ENCODE measurements around the gene TUFT1. TPM values are rescaled to one million over a fixed set of nuclear protein-coding genes. Genes with fewer than 3 reads are reported as not detected.
A peak's percentile ranks its signal among the peaks of the same experiment; 100 is the strongest.

TUFT1 gene
- total RNA-seq, 1 donor from 2014 or later, result 9.0 TPM

GRCh38 chr1:151510020-151510405 is 30.1 kb upstream of the TUFT1 start:
- H3K27me3 Mint-ChIP-seq (ENCODE audit: unreplicated experiment), result peaks cover 18% of the 10 kb centered on the region
- H3K4me3 Mint-ChIP-seq (ENCODE audit: unreplicated experiment), result peak overlapping the region; percentile 75
- peaks cover 22% of the 10 kb centered on the region for H3K4me1 Mint-ChIP-seq (ENCODE audit: unreplicated experiment)
- DNase-seq (ENCODE audit: extremely low spot score, unreplicated experiment), result no peak
- TF ChIP-seq CTCF (IDR thresholded peaks at IDR 0.05), result no peak
- H3K9me3 Mint-ChIP-seq (ENCODE audit: unreplicated experiment), result no peaks in the 10 kb centered on the region
- no peaks in the 10 kb centered on the region for H3K36me3 Mint-ChIP-seq (ENCODE audit: unreplicated experiment)
- no peak overlapping the region for H3K27ac Mint-ChIP-seq (ENCODE audit: unreplicated experiment)

GRCh38 chr1:151510614-151510956 is 29.5 kb upstream of the TUFT1 start:
- no peak for TF ChIP-seq CTCF (IDR thresholded peaks at IDR 0.05)
- no peaks in the 10 kb centered on the region for H3K36me3 Mint-ChIP-seq (ENCODE audit: unreplicated experiment)
- H3K4me3 Mint-ChIP-seq (ENCODE audit: unreplicated experiment), result peak overlapping the region; percentile 75
- H3K27me3 Mint-ChIP-seq (ENCODE audit: unreplicated experiment), result peaks cover 13% of the 10 kb centered on the region
- peaks cover 22% of the 10 kb centered on the region for H3K4me1 Mint-ChIP-seq (ENCODE audit: unreplicated experiment)
- no peak overlapping the region for H3K27ac Mint-ChIP-seq (ENCODE audit: unreplicated experiment)
- DNase-seq (ENCODE audit: extremely low spot score, unreplicated experiment), result no peak
- no peaks in the 10 kb centered on the region for H3K9me3 Mint-ChIP-seq (ENCODE audit: unreplicated experiment)

- Mint-ChIP-seq H3K27ac (ENCODE audit: unreplicated experiment) (peak within 1 kb of the TSS; percentile 10), H3K36me3 (ENCODE audit: unreplicated experiment) (no peaks in the 10 kb centered on the region), H3K27me3 (ENCODE audit: unreplicated experiment) (peaks cover 8% of the 10 kb centered on the region), H3K4me1 (ENCODE audit: unreplicated experiment) (peaks cover 22% of the 10 kb centered on the region), H3K4me3 (ENCODE audit: unreplicated experiment) (peak within 1 kb of the TSS; percentile 75), H3K9me3 (ENCODE audit: unreplicated experiment) (no peaks in the 10 kb centered on the region)
- TF ChIP-seq CTCF (IDR thresholded peaks at IDR 0.05), result no peak
- DNase-seq (ENCODE audit: extremely low spot score, unreplicated experiment), result peak; percentile 94
These were observed 29.0 kb upstream of the TUFT1 start, which contains the start of gene CGN for GRCh38 chr1:151510957-151511635. CGN (plus strand) TSS chr1:151511387; CDS start chr1:151518520, 7,133 bp downstream.

GRCh38 chr1:151511636-151512215 is 28.4 kb upstream of the TUFT1 start:
- no peak for TF ChIP-seq CTCF (IDR thresholded peaks at IDR 0.05)
- Mint-ChIP-seq H3K27me3 (ENCODE audit: unreplicated experiment) (peaks cover 5% of the 10 kb centered on the region), H3K36me3 (ENCODE audit: unreplicated experiment) (no peaks in the 10 kb centered on the region), H3K27ac (ENCODE audit: unreplicated experiment) (peak overlapping the region; percentile 10), H3K4me3 (ENCODE audit: unreplicated experiment) (peak overlapping the region; percentile 75), H3K9me3 (ENCODE audit: unreplicated experiment) (no peaks in the 10 kb centered on the region), H3K4me1 (ENCODE audit: unreplicated experiment) (peaks cover 22% of the 10 kb centered on the region)
- DNase-seq (ENCODE audit: extremely low spot score, unreplicated experiment), result no peak

- Mint-ChIP-seq H3K36me3 (ENCODE audit: unreplicated experiment) (no peaks in the 10 kb centered on the region), H3K4me1 (ENCODE audit: unreplicated experiment) (peaks cover 22% of the 10 kb centered on the region), H3K9me3 (ENCODE audit: unreplicated experiment) (no peaks in the 10 kb centered on the region), H3K4me3 (ENCODE audit: unreplicated experiment) (peak overlapping the region; percentile 75), H3K27ac (ENCODE audit: unreplicated experiment) (no peak overlapping the region), H3K27me3 (ENCODE audit: unreplicated experiment) (peaks cover under 1% of the 10 kb centered on the region)
- DNase-seq (ENCODE audit: extremely low spot score, unreplicated experiment), result no peak
- no peak for TF ChIP-seq CTCF (IDR thresholded peaks at IDR 0.05)
These were observed 27.8 kb upstream of the TUFT1 start for GRCh38 chr1:151512326-151512725.

All from osteocyte (in vitro differentiated cells).